ENCODE data around the gene ADIPOR2. TPM values are rescaled to one million over a fixed set of nuclear protein-coding genes. Genes with fewer than 3 reads are reported as not detected.

ADIPOR2 gene
- total and polyA plus RNA-seq, 7 donors, result 25.2 to 65.9 (median 29.6) TPM

- 90 to 91% methylated on average over 21 of the region's 21 CpGs for WGBS, 2 donors
Measured at GRCh38 chr12:1810201-1810930, 119.5 kb downstream of the ADIPOR2 start.

GRCh38 chr12:1810931-1811280 lies 120.0 kb downstream of the ADIPOR2 start:
- DNase-seq, result no peak
- H3K9me3 ChIP-seq, result no peaks in the 10 kb centered on the region
- 90 to 91% methylated on average over 10 of the region's 10 CpGs for WGBS, 2 donors

More at GRCh38 chr12:1810201-1810930, 119.5 kb downstream of the ADIPOR2 start:
- Histone ChIP-seq H3K27ac (no peak overlapping the region), H3K9me3 (no peaks in the 10 kb centered on the region), H3K36me3 (no peaks in the 10 kb centered on the region), H3K27me3 (no peaks in the 10 kb centered on the region), H3K4me3 (no peak overlapping the region), H3K4me1 (peaks cover 0 to 6% (median 0%) of the 10 kb centered on the region in 4 donors)
- TF ChIP-seq CTCF (IDR thresholded peaks at IDR 0.05), result no peak
- TF ChIP-seq EP300 (IDR thresholded peaks at IDR 0.05), result no peak
- TF ChIP-seq POLR2AphosphoS5 (IDR thresholded peaks at IDR 0.05), result no peak
- intact Hi-C loops (cut with DNase I), result no loop called here
- DNase-seq, result no peak

GRCh38 chr12:1811281-1811947 lies 120.5 kb downstream of the ADIPOR2 start:
- H3K4me3 ChIP-seq, result no peak overlapping the region
- H3K36me3 ChIP-seq, result no peaks in the 10 kb centered on the region
- no peaks in the 10 kb centered on the region for H3K9me3 ChIP-seq
- 71 to 75% methylated on average over 27 of the region's 27 CpGs for WGBS, 2 donors
- H3K27ac ChIP-seq, result peak overlapping the region in 2 of 4 donors; percentile 25 to 60
- no peaks in the 10 kb centered on the region for H3K27me3 ChIP-seq
- DNase-seq, result no peak
- TF ChIP-seq CTCF (IDR thresholded peaks at IDR 0.05) (no peak), POLR2A (IDR thresholded peaks at IDR 0.05) (no peak), POLR2AphosphoS5 (IDR thresholded peaks at IDR 0.05) (no peak), EP300 (IDR thresholded peaks at IDR 0.05) (no peak)
- H3K4me1 ChIP-seq, result peaks cover 0 to 6% (median 0%) of the 10 kb centered on the region in 4 donors
- intact Hi-C loops (cut with DNase I), result no loop called here

More at GRCh38 chr12:1810931-1811280, 120.0 kb downstream of the ADIPOR2 start:
- H3K27ac ChIP-seq, result no peak overlapping the region
- no peak overlapping the region for H3K4me3 ChIP-seq
- no peak for TF ChIP-seq POLR2A (IDR thresholded peaks at IDR 0.05)
- no peak for TF ChIP-seq EP300 (IDR thresholded peaks at IDR 0.05)
- TF ChIP-seq POLR2AphosphoS5 (IDR thresholded peaks at IDR 0.05), result no peak
- TF ChIP-seq CTCF (IDR thresholded peaks at IDR 0.05), result no peak
- no peaks in the 10 kb centered on the region for H3K36me3 ChIP-seq
- intact Hi-C loops (cut with DNase I), result no loop called here
- H3K27me3 ChIP-seq, result no peaks in the 10 kb centered on the region
- peaks cover 0 to 6% (median 0%) of the 10 kb centered on the region in 4 donors for H3K4me1 ChIP-seq

- WGBS, 2 donors, result 70 to 77% methylated on average over 6 of the region's 6 CpGs
- intact Hi-C loops (cut with DNase I), result no loop called here
- Histone ChIP-seq H3K9me3 (no peaks in the 10 kb centered on the region), H3K36me3 (no peaks in the 10 kb centered on the region), H3K27ac (peak overlapping the region; percentile 17 to 60 (median 48)), H3K4me1 (peaks cover 0 to 6% (median 0%) of the 10 kb centered on the region in 4 donors), H3K4me3 (no peak overlapping the region), H3K27me3 (no peaks in the 10 kb centered on the region)
- TF ChIP-seq POLR2A (IDR thresholded peaks at IDR 0.05), result no peak
- TF ChIP-seq EP300 (IDR thresholded peaks at IDR 0.05), result no peak
- TF ChIP-seq POLR2AphosphoS5 (IDR thresholded peaks at IDR 0.05), result no peak
- TF ChIP-seq CTCF (IDR thresholded peaks at IDR 0.05), result no peak
- DNase-seq, result no peak
Measured at GRCh38 chr12:1811948-1812291, 121.0 kb downstream of the ADIPOR2 start.

All from sigmoid colon (tissue), 7 donors.